Activated gamma-delta T cell (primary cell): ENCODE measurements around the gene PPP2R3A.
"Not testable (repeated sequence)": the region's sequence is repeated elsewhere in the genome, so short reads cannot be mapped to it uniquely, and the experiment has no call there.

Experiments used
- DNase-seq: peaks from one replicate; lab custom pipeline; 2025; lab: John Stamatoyannopoulos, UW

The PPP2R3A gene

DNA sequence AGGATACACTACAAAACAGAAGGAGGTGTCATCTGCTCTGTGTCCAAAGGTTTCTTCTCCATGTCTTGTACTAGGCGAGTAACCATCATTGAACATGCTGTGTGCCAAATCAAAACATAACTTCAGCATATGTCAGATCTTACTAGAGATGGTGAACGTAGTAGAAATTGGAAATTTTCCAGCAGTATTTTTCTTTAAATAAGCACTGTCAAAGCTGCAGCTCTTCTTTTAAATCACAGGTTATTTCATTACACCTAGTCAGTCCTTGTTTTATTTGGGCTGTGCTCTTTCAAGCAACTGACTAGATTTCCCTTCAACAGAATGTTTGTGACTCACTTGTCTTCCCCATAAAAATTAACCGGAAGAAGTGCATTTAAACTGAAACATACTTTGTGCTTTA is 184.1 kb downstream of the PPP2R3A start:
- DNase-seq, result no peak

DNA sequence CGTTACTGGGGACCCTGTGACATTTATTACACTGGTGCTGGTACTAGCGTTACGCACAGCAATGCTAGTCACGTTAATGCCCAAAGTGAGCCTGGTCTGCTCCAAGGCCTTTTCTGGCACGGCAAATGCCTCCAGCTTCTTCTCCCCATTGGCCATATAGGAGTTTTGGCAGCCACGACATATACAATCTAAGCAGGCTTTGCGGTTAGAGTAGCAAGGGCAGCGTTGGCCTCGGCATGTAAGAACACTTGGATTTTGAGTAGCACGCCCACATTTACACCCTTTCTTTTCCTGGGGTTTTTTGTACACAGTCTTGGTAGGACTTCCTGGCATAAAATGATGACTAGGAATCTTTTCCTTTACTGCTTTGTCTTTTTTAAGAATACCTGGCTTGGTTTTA is 185.7 kb downstream of the PPP2R3A start:
- DNase-seq, result no peak

- DNase-seq, result no peak
Observed at GRCh38 chr3:136152176-136152843, 186.8 kb downstream of the PPP2R3A start.

DNA sequence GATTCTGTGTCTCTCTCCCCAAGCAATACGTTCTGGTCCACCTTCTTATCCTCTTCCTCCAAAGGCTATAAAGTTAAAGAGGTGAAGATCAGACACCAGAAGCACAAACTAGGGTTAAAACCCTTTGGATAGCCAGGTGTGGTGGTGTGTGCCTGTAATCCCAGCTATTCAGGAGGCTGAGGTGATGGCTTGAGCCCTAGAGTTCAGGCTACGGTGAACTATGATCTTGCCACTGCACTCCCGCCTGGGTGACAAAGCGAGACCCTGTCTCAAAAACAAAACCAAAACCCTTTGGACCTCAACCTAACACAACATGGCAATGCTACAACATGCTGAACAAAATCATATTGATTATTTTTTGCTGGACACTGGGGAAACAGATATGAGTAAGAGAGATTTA is 187.4 kb downstream of the PPP2R3A start:
- no peak for DNase-seq

DNA sequence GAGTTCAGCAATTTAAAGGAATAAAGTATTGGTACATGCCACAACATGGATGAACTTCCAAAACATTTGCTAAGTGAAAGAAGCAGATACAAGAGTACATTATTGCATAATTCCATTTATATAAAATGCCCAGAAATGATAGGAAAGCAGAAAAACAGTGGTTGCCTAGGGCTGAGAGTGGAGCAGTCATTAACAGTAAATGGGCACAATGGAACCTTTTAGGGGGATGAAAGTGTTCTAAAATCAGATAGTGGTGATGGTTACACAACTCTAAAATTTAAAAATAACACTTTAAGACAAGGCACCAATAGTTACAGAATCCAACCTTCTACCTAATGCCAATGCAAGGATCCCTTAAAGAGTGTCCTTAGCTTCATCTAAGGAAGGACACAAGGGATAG is 196.0 kb downstream of the PPP2R3A start:
- DNase-seq, result no peak

DNA sequence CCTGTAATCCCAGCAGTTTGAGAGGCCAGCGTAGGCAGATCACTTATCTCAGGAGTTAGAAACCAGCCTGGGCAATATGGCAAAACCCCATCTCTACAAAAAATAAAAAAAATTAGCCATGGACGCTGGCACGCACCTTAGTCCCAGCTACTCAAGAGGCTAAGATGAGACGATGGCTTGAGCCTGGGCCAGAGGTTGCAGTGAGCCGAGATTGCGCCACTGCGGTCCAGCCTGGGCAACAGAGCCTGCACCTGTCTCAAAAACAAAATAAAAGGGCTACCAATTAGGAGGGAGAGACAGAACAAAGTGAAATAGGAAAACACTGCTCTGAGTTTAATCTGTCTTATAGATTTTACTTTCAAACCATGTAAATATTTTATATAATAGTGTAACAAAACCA is 196.8 kb downstream of the PPP2R3A start:
- DNase-seq, result no peak

DNA sequence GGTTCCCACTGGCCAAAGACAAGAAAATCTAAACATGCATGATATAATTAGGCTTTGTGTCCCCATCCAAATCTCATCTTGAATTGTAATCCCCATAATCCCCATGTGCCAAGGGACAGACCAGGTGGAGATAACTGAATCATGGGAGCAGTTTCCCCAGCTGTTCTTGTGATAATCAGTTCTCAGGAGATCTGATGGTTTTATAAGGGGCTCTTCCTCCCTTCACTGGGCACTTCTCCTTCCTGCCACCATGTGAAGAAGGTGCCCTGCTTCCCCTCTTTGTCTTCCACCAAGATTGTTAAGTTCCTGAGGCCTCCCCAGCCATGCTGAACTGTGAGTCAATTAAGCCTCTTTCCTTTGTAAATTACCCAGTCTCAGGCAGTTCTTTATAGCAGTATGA is 198.1 kb downstream of the PPP2R3A start:
- DNase-seq, result not testable (repeated sequence)

GRCh38 chr3:136166507-136166906 is 201.0 kb downstream of the PPP2R3A start:
- no peak for DNase-seq

DNA sequence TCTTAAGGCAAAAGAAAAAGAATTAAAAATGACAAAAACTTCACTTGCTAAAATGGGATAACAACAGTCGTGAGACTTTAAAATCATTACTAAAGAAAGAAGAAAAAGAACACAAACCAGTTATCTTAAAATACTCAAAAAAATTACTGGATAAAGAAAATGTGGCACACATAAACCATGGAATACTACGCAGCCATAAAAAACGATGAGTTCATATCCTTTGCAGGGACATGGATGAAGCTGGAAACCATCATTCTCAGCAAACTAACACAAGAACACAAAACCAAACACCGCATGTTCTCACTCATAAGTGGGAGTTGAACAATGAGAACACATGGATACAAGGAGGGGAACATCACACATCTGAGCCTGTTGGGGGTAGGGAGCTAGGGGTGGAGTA is 202.7 kb downstream of the PPP2R3A start:
- not testable (repeated sequence) for DNase-seq

DNA sequence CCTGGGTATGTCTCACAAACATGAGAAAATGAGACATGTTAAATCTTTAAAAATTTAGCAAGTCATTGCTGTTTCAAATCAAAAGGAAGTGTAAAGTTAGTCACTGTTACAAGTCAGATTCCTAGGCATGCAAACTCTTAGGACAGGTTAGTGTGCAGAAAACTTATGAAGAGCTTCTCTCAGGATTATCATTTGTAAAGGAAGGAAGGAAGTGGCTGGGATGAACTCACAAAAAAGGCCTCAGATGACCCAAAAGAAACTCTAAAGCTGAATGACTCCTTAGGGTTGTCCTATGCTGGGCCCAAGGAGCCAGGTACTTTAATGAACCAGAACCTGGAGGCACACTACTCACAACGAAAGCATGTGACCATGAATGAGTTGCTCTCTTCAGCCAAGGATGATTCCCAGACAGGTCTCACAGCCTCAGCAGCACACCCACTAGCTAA is 205.6 kb downstream of the PPP2R3A start:
- no peak for DNase-seq

- no peak for DNase-seq
Observed at GRCh38 chr3:136173939-136174490, 208.5 kb downstream of the PPP2R3A start.

DNA sequence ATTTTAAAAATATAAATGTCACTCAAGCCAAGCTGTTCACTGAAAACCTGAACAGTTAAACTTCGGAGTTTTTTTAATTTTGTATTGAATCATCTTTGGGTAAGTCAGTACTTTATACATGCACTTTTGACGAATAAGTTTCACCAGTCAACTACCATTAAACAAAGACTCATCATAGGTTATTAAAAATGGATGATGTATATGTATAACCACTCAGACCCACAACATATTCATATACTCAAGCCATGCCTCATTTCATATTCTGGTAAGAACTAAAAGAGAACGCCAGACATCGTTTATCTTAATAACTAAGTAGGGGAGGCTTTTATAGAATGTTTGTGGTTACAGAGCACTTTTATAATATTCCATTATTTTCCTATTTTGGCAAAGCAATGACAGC is 212.3 kb downstream of the PPP2R3A start:
- DNase-seq, result no peak

GRCh38 chr3:136181741-136182140 is 216.2 kb downstream of the PPP2R3A start:
- DNase-seq, result no peak

DNA sequence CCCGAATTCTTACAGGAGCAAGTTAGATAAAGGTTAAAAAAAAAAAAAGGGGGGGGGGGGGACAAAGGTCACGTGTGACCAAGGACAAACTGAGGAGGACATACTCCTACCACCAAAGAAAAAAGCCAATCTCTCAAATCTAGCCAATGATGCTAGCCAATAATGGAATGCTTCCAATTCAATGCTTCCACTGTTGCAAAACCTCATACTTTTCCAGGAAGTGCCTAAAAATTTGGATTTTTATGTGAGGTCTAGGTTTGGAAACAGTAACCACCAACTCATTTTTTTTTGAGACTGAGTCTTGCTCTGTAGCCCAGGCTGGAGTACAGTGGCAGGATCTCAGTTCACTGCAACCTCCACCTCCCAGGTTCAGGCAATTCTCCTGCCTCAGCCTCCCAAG is 219.2 kb downstream of the PPP2R3A start:
- DNase-seq, result no peak

DNA sequence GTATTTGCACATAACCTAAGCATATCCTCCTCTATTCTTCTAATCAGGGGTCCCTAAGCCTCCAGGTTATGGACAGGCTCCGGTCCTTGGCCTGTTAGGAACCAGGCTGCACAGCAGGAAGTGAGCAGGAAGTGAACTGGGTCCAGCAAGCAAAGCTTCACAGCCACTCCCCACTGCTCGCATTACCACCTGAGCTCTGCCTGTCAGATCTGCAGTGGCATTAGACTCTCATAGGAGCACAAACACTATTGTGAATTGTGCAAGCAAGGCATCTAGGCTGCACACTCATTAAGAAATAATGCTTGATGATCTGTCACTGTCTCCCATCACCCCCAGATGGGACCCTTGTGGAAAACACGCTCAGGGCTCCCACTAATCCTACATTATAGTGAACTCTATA is 220.8 kb downstream of the PPP2R3A start:
- no peak for DNase-seq

DNA sequence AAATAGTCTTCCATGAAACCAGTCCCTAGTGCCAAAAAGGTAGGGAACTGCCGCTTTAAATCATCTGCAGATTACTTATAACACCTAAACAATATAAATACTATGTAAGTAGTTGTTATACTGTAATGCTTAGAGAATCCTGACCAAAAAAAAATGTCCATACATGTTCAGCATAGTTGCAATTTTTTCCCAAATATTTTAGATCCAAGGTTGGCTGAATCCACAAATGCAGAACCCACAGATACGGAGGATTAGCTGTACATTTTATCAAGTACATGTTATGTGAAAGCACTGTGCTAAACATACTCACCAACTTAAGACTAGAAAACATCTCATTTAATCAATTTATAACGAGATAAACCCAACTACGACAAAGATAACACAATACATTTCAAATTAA is 221.3 kb downstream of the PPP2R3A start:
- no peak for DNase-seq

GRCh38 chr3:136187868-136188267 is 222.3 kb downstream of the PPP2R3A start:
- DNase-seq, result no peak

- no peak for DNase-seq
Observed at GRCh38 chr3:136189043-136189442, 223.5 kb downstream of the PPP2R3A start.

DNA sequence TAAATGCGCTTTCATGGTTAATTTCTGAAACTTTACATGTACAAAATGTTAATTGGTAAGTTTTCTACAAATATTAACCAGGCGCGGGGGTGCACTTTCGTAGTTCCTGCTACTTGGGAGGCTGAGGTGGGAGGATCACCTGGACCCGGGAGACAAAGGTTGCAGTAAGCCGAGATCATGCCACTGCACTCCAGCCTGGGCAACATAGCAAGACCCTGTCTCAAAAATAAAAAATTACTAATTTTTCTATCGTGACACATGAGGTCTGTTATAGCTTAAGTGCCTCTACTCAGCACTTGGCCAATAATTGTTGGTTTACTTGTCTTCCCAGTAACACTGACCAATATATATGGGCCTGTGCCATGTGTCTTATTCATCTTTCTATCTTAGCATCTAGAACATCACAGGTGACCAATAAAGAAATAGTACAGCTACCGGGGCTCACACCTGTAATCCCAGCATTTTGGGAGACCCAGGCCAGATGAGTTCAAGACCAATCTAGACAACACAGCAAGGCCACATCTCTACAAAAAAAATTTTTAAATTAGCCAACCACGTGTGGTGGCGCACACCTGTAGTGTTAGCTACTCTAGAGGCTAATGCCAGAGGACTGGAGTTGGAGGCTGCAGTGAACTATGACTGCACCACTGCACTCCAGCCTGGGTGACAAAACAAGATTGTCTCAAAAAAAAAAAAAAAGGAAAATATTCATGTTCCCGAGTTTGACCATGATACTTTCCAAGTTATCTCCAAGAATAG is 224.5 kb downstream of the PPP2R3A start:
- no peak for DNase-seq

DNA sequence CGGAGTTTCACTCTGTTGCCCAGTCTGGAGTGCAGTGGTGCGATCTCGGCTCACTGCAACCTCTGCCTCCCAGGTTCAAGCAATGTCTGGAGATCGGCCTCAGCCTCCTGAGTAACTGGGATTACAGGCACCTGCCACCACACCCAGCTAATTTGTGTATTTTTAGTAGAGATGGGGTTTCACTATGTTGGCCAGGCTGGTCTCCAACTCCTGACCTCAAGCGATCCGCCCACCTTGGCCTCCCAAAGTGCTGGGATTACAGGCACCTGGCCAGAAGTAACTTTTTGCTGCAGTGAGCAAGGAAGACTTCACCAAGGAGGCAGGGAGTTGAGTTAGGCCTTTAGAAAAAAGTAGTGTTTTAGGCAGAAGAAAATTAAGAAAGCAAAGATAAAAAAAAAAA is 226.7 kb downstream of the PPP2R3A start:
- not testable (repeated sequence) for DNase-seq

GRCh38 chr3:136192831-136193230 is 227.3 kb downstream of the PPP2R3A start:
- no peak for DNase-seq

- no peak for DNase-seq
Observed at GRCh38 chr3:136193278-136194054, 227.9 kb downstream of the PPP2R3A start.
